CD4-positive, alpha-beta T cell treated with Interleukin-17A for 4 hours (primary cell): Measurements from ENCODE around the gene PIM2.
A peak's percentile ranks its signal among the peaks of the same experiment; 100 is the strongest.
"Not testable (repeated sequence)": the region's sequence is repeated elsewhere in the genome, so short reads cannot be mapped to it uniquely, and the experiment has no call there.

ENCODE experiments used
- DNase-seq: peaks from one replicate; pipeline ENCODE4 v3.0.0-alpha.2; 2020; ENCODE audit warnings: mixed read lengths

Gene PIM2

DNA sequence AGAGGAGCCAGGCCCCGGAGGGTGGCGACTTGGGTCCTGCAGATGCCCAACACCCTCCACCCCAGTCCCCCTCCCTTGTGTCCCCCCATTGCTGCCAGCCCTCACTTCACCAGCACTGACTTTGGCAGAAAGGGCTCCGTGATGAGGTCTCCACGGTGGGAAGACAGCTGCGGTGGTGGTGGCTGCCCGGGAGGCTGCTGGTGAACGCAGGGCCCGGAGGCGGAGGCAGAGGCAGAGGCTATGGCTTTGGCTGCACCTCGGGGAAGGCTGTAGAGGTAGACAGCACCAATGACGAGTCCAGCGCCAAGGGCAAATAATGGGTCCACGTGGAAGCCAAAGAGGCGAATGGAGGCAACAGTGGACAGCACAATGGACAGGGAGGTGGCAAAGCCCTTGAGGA, 14.2 kb downstream of the PIM2 start:
- no peak for DNase-seq

- no peak for DNase-seq
These were observed 14.6 kb downstream of the PIM2 start for GRCh38 chrX:48904180-48904579.

DNA sequence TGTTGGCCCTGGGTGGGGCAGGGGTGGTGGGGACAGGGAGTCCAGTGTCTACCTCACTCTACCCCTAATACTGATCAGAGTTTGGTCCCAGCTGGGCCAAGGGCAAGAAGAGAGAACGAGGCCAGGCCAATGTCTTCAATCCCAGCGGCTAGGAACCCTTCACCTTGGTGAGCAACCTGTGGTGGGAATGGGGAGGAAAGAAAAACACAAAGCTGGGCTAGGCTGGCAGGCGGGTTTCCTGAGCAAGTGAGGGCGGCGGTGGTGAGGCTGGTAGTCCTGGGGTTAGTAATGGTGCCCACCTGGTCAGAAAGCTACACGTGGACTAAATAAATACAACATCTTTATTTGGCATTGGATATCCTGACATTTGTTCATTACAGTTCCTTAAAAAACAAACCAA, 15.5 kb downstream of the PIM2 start:
- no peak for DNase-seq

DNA sequence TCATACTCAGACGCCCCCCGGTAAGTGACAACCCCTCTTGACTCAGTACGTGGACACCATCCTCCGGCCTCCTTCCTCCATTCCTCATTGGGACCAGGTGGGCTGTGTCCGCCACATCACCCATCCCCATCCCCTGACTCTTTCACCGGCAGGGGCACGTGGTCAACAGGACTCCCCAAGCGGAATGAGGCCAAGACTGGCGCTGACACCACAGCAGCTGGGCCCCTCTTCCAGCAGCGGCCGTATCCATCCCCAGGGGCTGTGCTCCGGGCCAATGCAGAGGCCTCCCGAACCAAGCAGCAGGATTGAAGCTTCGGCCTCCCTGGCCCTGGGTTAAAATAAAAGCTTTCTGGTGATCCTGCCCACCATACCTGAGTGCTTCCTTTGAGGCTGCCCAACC, 16.0 kb downstream of the PIM2 start:
- no peak for DNase-seq

- no peak for DNase-seq
These were observed 16.7 kb downstream of the PIM2 start for GRCh38 chrX:48902135-48902534.

- DNase-seq = no peak
These were observed 17.8 kb downstream of the PIM2 start for GRCh38 chrX:48901069-48901468.

DNA sequence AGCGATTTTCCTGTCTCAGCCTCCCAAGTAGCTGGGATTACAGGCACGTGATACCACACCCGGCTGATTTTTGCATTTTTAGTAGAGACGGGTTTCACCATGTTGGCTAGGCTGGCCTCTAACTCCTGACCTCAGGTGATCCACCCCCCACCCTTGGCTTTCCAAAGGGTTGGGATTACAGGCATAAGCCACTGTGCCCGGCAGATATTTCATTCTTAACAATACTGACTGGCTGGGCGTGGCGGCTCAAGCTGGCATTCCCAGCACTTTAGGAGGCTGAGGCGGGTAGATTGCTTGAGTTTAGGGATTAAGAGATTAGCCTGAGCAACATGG, 19.8 kb downstream of the PIM2 start:
- no peak for DNase-seq

GRCh38 chrX:48897625-48898306, 21.1 kb downstream of the PIM2 start, which contains the start of the genes PQBP1 and TIMM17B:
PQBP1 (plus strand) TSS chrX:48897930; CDS start chrX:48898510, 580 bp downstream.
TIMM17B (minus strand) TSS chrX:48897768; CDS start chrX:48897749, 19 bp downstream.
- peak; percentile 88 for DNase-seq

DNA sequence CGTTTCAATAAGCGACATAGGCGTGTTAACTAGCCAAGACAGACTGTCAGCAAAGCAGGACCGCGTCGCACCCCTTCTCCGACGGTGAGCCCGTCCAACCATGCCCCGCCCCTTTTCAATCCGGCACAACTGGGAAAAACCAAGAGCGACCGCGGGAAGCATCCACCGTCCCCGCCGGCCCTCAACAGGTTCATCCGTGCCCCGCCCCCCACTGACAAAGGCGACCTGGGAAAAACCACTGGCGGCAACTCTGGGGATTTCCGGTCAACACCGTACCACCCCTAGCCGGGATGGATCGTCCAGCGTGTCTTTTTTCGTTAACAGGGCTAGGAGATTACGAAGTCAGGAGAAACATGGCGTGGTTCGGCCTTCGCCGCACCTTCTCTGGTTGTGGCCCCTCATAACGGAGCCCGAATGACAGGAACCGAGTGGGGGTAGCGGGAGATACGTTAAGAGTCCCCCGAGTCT, 21.6 kb downstream of the PIM2 start:
- DNase-seq = peak; percentile 59

DNA sequence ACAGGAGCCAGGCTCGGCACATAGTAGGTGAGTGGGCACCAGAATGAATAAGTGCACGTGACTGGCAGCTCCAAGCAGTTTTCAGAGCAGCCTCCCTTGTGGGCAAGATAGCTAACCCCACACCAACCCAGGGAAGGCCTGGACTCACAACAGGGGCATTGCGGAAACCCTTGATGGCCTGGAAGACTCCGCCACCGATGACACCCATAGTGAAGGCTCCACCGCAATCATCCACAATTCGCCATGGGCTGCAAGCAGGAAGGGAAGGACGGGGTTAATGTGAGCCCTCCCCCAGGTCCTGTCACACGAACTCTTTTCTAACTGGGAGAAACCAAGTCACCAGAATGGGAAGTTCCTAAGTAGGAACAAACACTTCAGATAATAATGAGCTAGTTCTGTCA, 22.2 kb downstream of the PIM2 start:
- DNase-seq = no peak

GRCh38 chrX:48894891-48895290, 23.9 kb downstream of the PIM2 start:
- DNase-seq = no peak

- DNase-seq = no peak
These were observed 25.1 kb downstream of the PIM2 start for GRCh38 chrX:48893556-48894348.

GRCh38 chrX:48892896-48893295, 25.9 kb downstream of the PIM2 start:
- no peak for DNase-seq

DNA sequence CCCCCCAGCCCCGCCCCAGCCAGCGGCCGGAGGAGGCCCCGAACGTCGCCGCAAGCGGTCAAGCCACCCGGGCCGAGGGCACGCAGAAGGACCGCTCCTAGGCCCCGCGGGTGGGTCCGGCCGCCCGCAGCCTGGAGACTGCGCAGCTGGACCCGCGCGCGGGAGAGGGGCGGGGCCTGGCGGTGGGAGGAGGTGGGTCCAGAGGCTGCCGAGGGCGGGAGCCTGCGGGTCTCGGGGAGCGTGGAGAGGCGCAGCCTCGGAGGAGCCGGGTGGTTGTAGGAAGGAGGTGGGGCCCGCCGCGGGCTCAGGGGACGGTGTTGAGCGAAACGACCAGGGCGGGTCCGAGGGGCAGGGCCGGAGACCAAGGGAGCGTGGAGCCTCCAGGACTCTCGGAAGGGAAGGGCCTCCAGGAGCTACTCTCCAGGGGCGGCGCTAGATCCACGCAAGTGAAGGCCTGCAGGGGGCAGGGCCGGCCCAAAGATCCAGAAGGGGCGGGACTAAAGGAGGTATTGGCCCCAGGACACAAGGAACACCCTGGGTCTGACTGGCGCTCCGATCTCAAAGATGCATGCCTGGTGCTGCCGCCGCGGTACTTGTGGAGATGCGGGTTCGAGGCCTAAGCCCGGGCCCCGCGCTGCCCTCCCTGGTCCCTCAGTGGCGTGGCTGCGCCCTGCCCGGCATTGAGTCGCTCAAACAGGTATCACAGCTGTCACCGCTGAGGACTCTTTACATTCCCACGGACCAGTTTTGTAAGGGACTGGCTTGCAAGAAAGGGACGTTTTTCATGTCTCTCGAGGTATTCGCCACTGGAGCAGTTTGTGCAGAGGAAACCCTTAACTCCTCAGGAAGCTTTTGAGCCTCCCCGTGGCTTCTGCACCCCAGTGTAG, 27.2 kb downstream of the PIM2 start:
- peak; percentile 82 for DNase-seq

DNA sequence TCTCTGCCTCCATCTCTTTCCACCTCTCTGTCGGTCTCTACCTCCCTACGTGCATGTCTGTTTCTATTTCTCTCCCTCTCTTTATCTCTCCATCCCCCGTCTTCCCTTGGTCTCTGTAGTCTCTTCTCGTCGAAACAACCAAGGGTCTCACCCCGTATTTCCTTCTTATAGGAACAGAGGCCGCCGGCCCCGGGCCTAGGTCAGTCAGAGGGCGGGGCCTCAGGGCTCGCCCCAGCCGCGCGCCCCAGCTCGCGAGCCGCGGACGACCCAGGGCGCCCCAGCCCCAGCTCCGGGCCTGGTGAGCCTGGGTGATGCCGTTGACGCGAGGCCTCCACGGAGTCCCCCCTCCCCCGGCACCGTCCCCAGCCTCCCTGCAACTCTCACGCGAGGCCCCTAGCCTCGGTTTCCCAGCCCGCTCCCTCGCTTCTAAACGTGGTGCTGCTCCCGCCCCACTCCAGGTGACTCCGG, 27.9 kb downstream of the PIM2 start:
- DNase-seq = no peak

DNA sequence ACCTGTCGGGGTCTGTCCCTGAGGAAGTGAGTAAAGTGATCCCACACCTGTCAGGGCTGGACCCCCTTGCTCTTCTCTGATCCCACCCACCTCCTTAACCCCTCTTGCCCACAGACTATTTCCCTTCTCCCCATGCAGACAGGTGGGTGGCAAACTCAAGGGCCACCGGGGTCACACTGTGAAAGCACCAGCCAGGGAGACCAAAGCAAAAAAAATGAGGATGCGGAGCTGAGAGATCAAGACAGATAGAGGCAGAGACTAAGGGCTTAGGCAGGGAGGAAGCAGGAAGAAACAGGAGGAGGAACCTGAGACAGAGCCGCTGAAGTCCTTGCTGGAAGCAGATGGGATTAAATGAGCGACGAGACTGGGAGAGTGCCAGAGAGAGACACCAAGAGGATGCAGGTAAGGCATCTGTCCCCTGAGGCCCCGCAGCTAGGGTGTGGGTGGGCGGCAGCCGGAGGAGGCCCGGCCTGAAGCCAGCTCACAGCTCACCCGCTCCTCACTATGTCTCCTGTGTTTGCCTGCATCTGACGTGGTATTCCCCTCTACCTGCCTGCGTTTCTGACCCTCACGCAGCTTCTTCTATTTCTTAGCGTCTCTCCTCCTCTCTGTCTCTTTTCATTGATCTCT, 28.4 kb downstream of the PIM2 start:
- DNase-seq = no peak

DNA sequence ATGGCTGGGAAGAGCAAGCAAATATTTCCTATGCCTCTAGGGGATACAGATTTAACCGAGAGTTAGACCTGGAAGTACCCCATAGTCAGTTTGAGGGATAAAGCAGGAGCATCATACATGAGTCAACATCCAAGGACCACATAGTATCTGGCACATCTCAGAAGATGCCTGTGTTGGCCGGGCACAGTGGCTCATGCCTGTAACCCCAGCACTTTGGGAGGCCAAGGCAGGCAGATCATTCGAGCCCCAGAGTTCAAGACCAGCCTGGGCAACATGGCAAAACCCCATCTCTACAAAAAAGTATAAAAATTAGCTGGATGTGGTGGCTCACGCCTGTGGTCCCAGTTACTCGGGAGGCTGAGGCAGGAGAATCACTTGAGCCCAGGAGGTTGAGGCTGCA, 32.2 kb downstream of the PIM2 start:
- not testable (repeated sequence) for DNase-seq

DNA sequence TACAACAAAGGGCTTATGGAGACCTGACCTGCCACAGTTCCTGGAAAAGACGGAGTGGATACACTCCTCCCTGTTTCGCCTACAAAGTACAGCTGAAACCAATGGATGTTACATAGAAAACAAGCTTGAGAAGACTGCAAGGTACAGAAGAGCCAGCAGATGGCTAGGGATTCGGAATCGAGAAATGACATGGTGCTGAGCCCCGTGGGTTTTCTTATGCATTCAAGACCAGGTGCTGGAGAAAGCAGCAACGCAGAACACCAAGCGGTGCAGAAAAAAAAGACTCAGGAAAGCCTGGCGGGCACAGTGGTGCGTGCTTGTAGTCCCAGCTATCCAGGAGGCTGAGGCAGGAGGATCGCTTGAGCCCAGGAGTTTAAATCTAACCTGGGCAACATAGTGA, 35.1 kb downstream of the PIM2 start:
- DNase-seq = no peak

DNA sequence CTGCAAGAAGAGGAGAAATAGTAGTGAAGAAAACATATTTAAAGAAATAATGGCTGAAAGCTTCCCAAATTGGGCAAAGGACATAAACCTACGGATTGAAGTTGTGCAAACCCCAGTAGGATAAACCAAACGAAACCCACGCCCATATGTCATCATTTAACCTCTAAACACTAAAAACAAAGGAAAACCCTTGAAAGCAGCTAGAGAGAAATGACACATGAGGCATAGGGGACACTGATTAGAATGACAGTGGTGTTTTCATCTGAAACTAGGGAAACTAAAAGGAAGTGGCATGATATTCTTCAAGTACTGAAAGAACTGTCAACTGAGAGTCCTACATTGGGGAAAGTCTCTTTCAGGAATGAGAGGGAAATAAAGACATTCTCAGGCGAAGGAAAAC, 41.9 kb downstream of the PIM2 start:
- not testable (repeated sequence) for DNase-seq

DNA sequence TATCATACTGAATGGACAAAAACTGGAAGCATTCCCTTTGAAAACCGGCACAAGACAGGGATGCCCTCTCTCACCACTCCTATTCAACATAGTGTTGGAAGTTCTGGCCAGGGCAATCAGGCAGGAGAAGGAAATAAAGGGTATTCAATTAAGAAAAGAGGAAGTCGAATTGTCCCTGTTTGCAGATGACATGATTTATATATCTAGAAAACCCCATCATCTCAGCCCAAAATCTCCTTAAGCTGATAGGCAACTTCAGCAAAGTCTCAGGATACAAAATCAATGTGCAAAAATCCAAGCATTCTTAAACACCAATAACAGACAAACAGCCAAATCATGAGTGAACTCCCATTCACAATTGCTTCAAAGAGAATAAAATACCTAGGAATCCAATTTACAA, 46.8 kb downstream of the PIM2 start:
- not testable (repeated sequence) for DNase-seq

DNA sequence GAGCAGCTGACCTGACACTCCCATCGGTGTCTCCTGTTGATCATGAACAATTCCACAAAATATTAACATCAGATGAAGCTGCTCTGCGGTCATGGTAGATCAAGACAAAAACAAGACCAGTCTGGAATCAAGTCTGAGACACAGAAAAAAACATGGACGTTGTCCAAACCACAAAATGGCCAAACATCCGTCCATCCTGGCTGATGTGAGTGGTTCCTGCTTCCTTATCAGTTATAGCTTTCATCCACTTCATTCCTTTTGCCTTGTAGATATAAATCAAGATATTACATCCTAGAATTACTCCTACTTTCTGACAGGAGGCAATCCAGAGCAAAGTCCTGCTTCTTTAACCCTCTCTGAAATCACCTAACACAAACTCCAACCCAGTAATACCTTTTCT, 54.6 kb downstream of the PIM2 start:
- no peak for DNase-seq
